KMS-11 (cell line): ENCODE data around the gene SMOC2.

Experiments
- H2AFZ ChIP-seq: fragments of 200-600 bp; sonication (generic); 2 replicates; pipeline ENCODE4 v1.6.1; 2016; ENCODE audit warnings: antibody characterized with exemption, mixed run types, low read depth
- H3K27ac ChIP-seq: fragments of 200-600 bp; sonication (generic); 2 replicates; pipeline ENCODE4 v1.6.1; 2016; ENCODE audit warnings: mild to moderate bottlenecking, mixed run types
- H3K27me3 ChIP-seq: fragments of 200-600 bp; sonication (generic); 2 replicates; pipeline ENCODE4 v1.6.1; 2017; ENCODE audit warnings: mild to moderate bottlenecking, low read depth, mixed run types, moderate library complexity; ENCODE audit not compliant: insufficient read depth
- H3K36me3 ChIP-seq: fragments of 200-600 bp; sonication (generic); 2 replicates; pipeline ENCODE4 v1.6.1; 2017; ENCODE audit warnings: mild to moderate bottlenecking, mixed run types; ENCODE audit not compliant: insufficient read depth
- H3K4me1 ChIP-seq: fragments of 200-600 bp; sonication (generic); 2 replicates; pipeline ENCODE4 v1.6.1; 2016; ENCODE audit warnings: mild to moderate bottlenecking, low read depth, mixed run types; ENCODE audit not compliant: poor library complexity, severe bottlenecking
- H3K4me2 ChIP-seq: fragments of 200-600 bp; sonication (generic); 2 replicates; pipeline ENCODE4 v1.7.0; 2016; ENCODE audit warnings: mild to moderate bottlenecking, mixed run types
- H3K4me3 ChIP-seq: fragments of 200-600 bp; sonication (generic); IDR thresholded peaks from 2 replicates; pipeline ENCODE4 v1.6.1; 2017; ENCODE audit warnings: low read depth, low read length, mixed read lengths; ENCODE audit not compliant: insufficient read depth
- H3K79me2 ChIP-seq: fragments of 200-600 bp; sonication (generic); 2 replicates; pipeline ENCODE4 v1.6.1; 2016; ENCODE audit warnings: low read depth, mixed run types; ENCODE audit not compliant: insufficient read depth
- H3K9ac ChIP-seq: fragments of 200-600 bp; sonication (generic); 2 replicates; pipeline ENCODE4 v1.6.1; 2016; ENCODE audit warnings: mild to moderate bottlenecking, mixed run types
- H4K20me1 ChIP-seq: fragments of 200-600 bp; sonication (generic); 2 replicates; pipeline ENCODE4 v1.6.1; 2016; ENCODE audit warnings: mild to moderate bottlenecking, mixed run types; ENCODE audit not compliant: insufficient read depth
- CTCF ChIP-seq: fragments of 200-600 bp; sonication (generic); conservative IDR thresholded peaks from 2 replicates; pipeline ENCODE4 v1.6.1; 2017; ENCODE audit warnings: low read depth, mild to moderate bottlenecking, antibody characterized with exemption, low read length, moderate library complexity, mixed read lengths

Gene SMOC2

GRCh38 chr6:168413018-168413720, 27.8 kb upstream of the SMOC2 start:
- no peaks in the 10 kb centered on the region for H3K4me1 ChIP-seq
- no peaks in the 10 kb centered on the region for H4K20me1 ChIP-seq
- no peaks in the 10 kb centered on the region for H3K79me2 ChIP-seq
- H3K4me3 ChIP-seq, result no peak overlapping the region
- no peak for TF ChIP-seq CTCF
- H3K9ac ChIP-seq, result no peak overlapping the region
- H3K27me3 ChIP-seq, result no peaks in the 10 kb centered on the region
- H2AFZ ChIP-seq, result no peak overlapping the region
- no peak overlapping the region for H3K27ac ChIP-seq
- H3K36me3 ChIP-seq, result no peaks in the 10 kb centered on the region
- no peak overlapping the region for H3K4me2 ChIP-seq

- no peak overlapping the region for H3K9ac ChIP-seq
- H4K20me1 ChIP-seq, result no peaks in the 10 kb centered on the region
Observed at GRCh38 chr6:168413856-168414255, 27.1 kb upstream of the SMOC2 start.

DNA sequence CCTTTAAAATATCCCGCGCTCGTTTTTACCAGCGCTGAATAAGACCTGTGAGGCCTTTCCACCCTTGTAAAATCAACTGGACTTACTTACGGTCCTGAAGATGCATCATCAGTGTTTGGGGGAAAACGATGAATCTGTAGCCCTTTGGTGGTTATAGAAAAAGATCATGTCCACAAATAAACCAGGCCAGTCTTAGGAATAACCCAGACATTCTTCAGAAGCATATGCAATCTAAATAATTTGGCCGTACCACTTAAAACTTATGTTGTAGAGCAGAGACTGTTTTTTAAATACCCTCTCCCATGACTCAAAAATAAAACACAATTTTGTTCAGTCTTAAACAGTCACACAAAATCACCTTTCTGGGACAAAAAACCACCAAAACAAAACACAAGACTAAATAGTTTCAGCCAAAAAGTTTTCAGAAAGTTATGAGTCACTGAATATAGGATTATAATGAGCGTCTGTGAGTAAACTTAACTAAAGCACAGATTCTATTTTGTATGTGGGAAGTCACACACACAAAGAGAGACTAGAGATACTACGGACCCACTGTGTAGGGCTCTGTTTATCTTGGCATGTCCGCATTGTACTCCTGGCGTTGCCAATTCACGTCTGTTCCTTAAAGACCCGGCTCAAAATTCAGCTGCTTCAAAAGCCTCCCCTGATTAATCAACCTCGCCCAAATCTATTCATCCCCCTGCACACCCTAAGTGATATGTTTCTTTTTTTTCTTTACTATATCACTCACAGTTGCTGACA, 26.5 kb upstream of the SMOC2 start:
- Histone ChIP-seq H2AFZ (no peak overlapping the region), H3K4me3 (no peak overlapping the region), H3K27ac (no peak overlapping the region), H3K4me1 (no peaks in the 10 kb centered on the region), H4K20me1 (no peaks in the 10 kb centered on the region), H3K27me3 (no peaks in the 10 kb centered on the region), H3K36me3 (no peaks in the 10 kb centered on the region), H3K9ac (no peak overlapping the region), H3K79me2 (no peaks in the 10 kb centered on the region), H3K4me2 (no peak overlapping the region)
- no peak for TF ChIP-seq CTCF

More at GRCh38 chr6:168413856-168414255, 27.1 kb upstream of the SMOC2 start:
- Histone ChIP-seq H2AFZ (no peak overlapping the region), H3K36me3 (no peaks in the 10 kb centered on the region), H3K27ac (no peak overlapping the region), H3K4me2 (no peak overlapping the region), H3K27me3 (no peaks in the 10 kb centered on the region), H3K79me2 (no peaks in the 10 kb centered on the region), H3K4me1 (no peaks in the 10 kb centered on the region), H3K4me3 (no peak overlapping the region)
- TF ChIP-seq CTCF, result no peak

- H4K20me1 ChIP-seq, result no peaks in the 10 kb centered on the region
- no peaks in the 10 kb centered on the region for H3K27me3 ChIP-seq
- H3K4me2 ChIP-seq, result no peak overlapping the region
- H3K4me3 ChIP-seq, result no peak overlapping the region
- H3K36me3 ChIP-seq, result no peaks in the 10 kb centered on the region
- H3K9ac ChIP-seq, result no peak overlapping the region
- no peak overlapping the region for H3K27ac ChIP-seq
- no peak for TF ChIP-seq CTCF
- no peak overlapping the region for H2AFZ ChIP-seq
- no peaks in the 10 kb centered on the region for H3K4me1 ChIP-seq
- H3K79me2 ChIP-seq, result no peaks in the 10 kb centered on the region
Observed at GRCh38 chr6:168415098-168415992, 25.6 kb upstream of the SMOC2 start.
